HG03354 (cell line): ENCODE measurements around the gene TCTN2.

Experiments
- ATAC-seq: cut with Tn5 transposase; IDR thresholded peaks from one replicate; pipeline ENCODE4 v1.9.1; 2021; ENCODE audit warnings: mild to moderate bottlenecking; ENCODE audit not compliant: unreplicated experiment, poor library complexity, severe bottlenecking

Gene TCTN2

GRCh38 chr12:123681605-123682004 lies 10.7 kb downstream of the TCTN2 start:
- no peak for ATAC-seq

- no peak for ATAC-seq
Measured at GRCh38 chr12:123683964-123684363, 13.1 kb downstream of the TCTN2 start.

- ATAC-seq = no peak
Measured at GRCh38 chr12:123686636-123687190, 15.8 kb downstream of the TCTN2 start.

GRCh38 chr12:123690191-123690840 lies 19.4 kb downstream of the TCTN2 start:
- ATAC-seq = no peak

GRCh38 chr12:123696207-123696606 lies 25.3 kb downstream of the TCTN2 start:
- ATAC-seq = no peak

- ATAC-seq = no peak
Measured at GRCh38 chr12:123696646-123697045, 25.7 kb downstream of the TCTN2 start.

GRCh38 chr12:123705935-123706334 lies 35.0 kb downstream of the TCTN2 start:
- no peak for ATAC-seq

- no peak for ATAC-seq
Measured at GRCh38 chr12:123707466-123707865, 36.6 kb downstream of the TCTN2 start.

- ATAC-seq = no peak
Measured at GRCh38 chr12:123712780-123713319, 41.9 kb downstream of the TCTN2 start.

- ATAC-seq = no peak
Measured at GRCh38 chr12:123713398-123713797, 42.5 kb downstream of the TCTN2 start.

GRCh38 chr12:123713823-123714585 lies 43.1 kb downstream of the TCTN2 start:
- peak; percentile 38 for ATAC-seq

GRCh38 chr12:123715195-123715594 lies 44.3 kb downstream of the TCTN2 start:
- no peak for ATAC-seq

GRCh38 chr12:123717350-123717749 lies 46.4 kb downstream of the TCTN2 start:
- no peak for ATAC-seq

- ATAC-seq = no peak
Measured at GRCh38 chr12:123720141-123720814, 49.4 kb downstream of the TCTN2 start.

GRCh38 chr12:123721245-123721644 lies 50.3 kb downstream of the TCTN2 start:
- ATAC-seq = no peak

- ATAC-seq = no peak
Measured at GRCh38 chr12:123723011-123723410, 52.1 kb downstream of the TCTN2 start.

GRCh38 chr12:123723765-123724164 lies 52.9 kb downstream of the TCTN2 start:
- peak; percentile 52 for ATAC-seq

GRCh38 chr12:123726244-123726643 lies 55.3 kb downstream of the TCTN2 start:
- ATAC-seq = no peak

- no peak for ATAC-seq
Measured at GRCh38 chr12:123726962-123727361, 56.0 kb downstream of the TCTN2 start.

- ATAC-seq = no peak
Measured at GRCh38 chr12:123727878-123728277, 57.0 kb downstream of the TCTN2 start.
